A549 (cell line): Measurements from ENCODE around the gene WASHC3. TPM values are rescaled to one million over a fixed set of nuclear protein-coding genes. Genes with fewer than 3 reads are reported as not detected.

Source experiments
- ATAC-seq, 2 experiments: fragments of 200-7000 bp in 1 of 2; fragments of >200 bp in 1 of 2; cut with Nextera tagmentation in 1 of 2; cut with Tn5 transposase in 1 of 2; 3 replicates each; pipeline versions ENCODE4 v1.8.0 to v1.9.1; 2018 to 2020; ENCODE audit warnings: mild to moderate bottlenecking in 1 of 2, moderate library complexity in 1 of 2
- CTCF ChIA-PET: fragments of 300-600 bp; sonication (Branson Sonifier 250); formaldehyde crosslinking; extraction: SDS; loops from one replicate; lab custom pipeline; 2021; ENCODE audit warnings: antibody characterized with exemption, inconsistent platforms; lab: Yijun Ruan, JAX
- POLR2A ChIA-PET: fragments of 350-600 bp; formaldehyde crosslinking; extraction: SDS; loops from one replicate; lab custom pipeline; 2021; ENCODE audit warnings: antibody characterized with exemption, inconsistent platforms; lab: Yijun Ruan, JAX
- DNase-seq, 2 experiments: peaks; one replicate each; pipeline versions ENCODE4 v3.0.0 to v3.0.0-alpha.2; 2011 to 2016; ENCODE audit warnings: low read depth in 1 of 2, low spot score in 1 of 2
- FAIRE-seq: peaks from 2 replicates; lab custom pipeline; 2011; peaks lifted over from hg19 to GRCh38; lab: Jason Lieb, UNC
- H3K27ac ChIP-seq, 2 experiments: fragments of >200 bp; sonication (Bioruptor Twin); formaldehyde crosslinking; 3 replicates each; pipeline ENCODE4 v1.5.1; 2016 to 2017
- H3K4me1 ChIP-seq: fragments of >200 bp; sonication (Bioruptor Twin); formaldehyde crosslinking; 3 replicates; pipeline ENCODE4 v1.6.1; 2016
- H3K4me2 ChIP-seq: fragments of >200 bp; sonication (Bioruptor Twin); formaldehyde crosslinking; 3 replicates; pipeline ENCODE4 v1.6.1; 2016
- H3K4me3 ChIP-seq: fragments of >200 bp; sonication (Bioruptor Twin); formaldehyde crosslinking; 3 replicates; pipeline ENCODE4 v1.5.1; 2016
- H3K9me3 ChIP-seq: fragments of >200 bp; sonication (Bioruptor Twin); formaldehyde crosslinking; 3 replicates; pipeline ENCODE4 v1.6.1; 2016
- CEBPB ChIP-seq, 2 experiments: fragments of >200 bp in 1 of 2; sonication (Bioruptor Twin) in 1 of 2; formaldehyde crosslinking in 1 of 2; IDR thresholded peaks; 2 replicates each; pipeline ENCODE4 v1.6.1; 2012 to 2016
- EHF ChIP-seq: fragments of 250-450 bp; sonication (Bioruptor Pico); IDR thresholded peaks from 2 replicates; pipeline ENCODE4 v1.5.0; 2020; ENCODE audit warnings: mild to moderate bottlenecking
- EHMT2 ChIP-seq: fragments of 200-600 bp; sonication (generic); IDR thresholded peaks from 2 replicates; pipeline ENCODE4 v1.6.1; 2016; ENCODE audit warnings: antibody characterized with exemption, low read depth, mild to moderate bottlenecking, moderate library complexity
- ESRRA ChIP-seq: fragments of 150-350 bp; IDR thresholded peaks from 2 replicates; pipeline ENCODE4 v1.6.1; 2014; ENCODE audit warnings: mild to moderate bottlenecking, low read length, borderline replicate concordance
- FOSB ChIP-seq: fragments of 250-450 bp; sonication (Bioruptor Pico); IDR thresholded peaks from 2 replicates; pipeline ENCODE4 v1.5.0; 2020; ENCODE audit warnings: mild to moderate bottlenecking, moderate library complexity
- FOSL2 ChIP-seq, 2 experiments: fragments of 450-650 bp in 1 of 2; fragments of >200 bp in 1 of 2; sonication (Bioruptor Twin) in 1 of 2; formaldehyde crosslinking; IDR thresholded peaks; 2 replicates each; pipeline versions ENCODE4 v1.5.0 to v1.6.1; 2016 to 2020; ENCODE audit warnings: mild to moderate bottlenecking in 1 of 2, moderate library complexity in 1 of 2
- HDAC2 ChIP-seq: fragments of 200-600 bp; sonication (generic); IDR thresholded peaks from 2 replicates; pipeline ENCODE4 v1.6.1; 2016
- HEYL ChIP-seq: fragments of 250-450 bp; sonication (Bioruptor Pico); IDR thresholded peaks from 2 replicates; pipeline ENCODE4 v1.8.0; 2021; ENCODE audit warnings: mild to moderate bottlenecking, moderate library complexity
- JUN ChIP-seq, 2 experiments: fragments of >200 bp; sonication (Bioruptor Twin); formaldehyde crosslinking; IDR thresholded peaks; 2 replicates in 1 of 2; 3 replicates in 1 of 2; pipeline ENCODE4 v1.6.1; 2016 to 2017
- KDM1A ChIP-seq: fragments of 200-600 bp; sonication (generic); IDR thresholded peaks from 2 replicates; pipeline ENCODE4 v1.6.1; 2016; ENCODE audit warnings: low read depth, mild to moderate bottlenecking
- KDM5A ChIP-seq: fragments of 200-600 bp; sonication (generic); IDR thresholded peaks from 2 replicates; pipeline ENCODE4 v1.6.1; 2016; ENCODE audit warnings: antibody characterized with exemption, mild to moderate bottlenecking
- MAFK ChIP-seq: fragments of 450-650 bp; IDR thresholded peaks from 2 replicates; pipeline ENCODE4 v1.6.1; 2014; ENCODE audit not compliant: partially characterized antibody
- MYC ChIP-seq: IDR thresholded peaks from 2 replicates; pipeline ENCODE4 v1.6.1; 2012; ENCODE audit warnings: mild to moderate bottlenecking, inconsistent platforms, low read length, improper control_type of control experiment, borderline replicate concordance
- NFE2L2 ChIP-seq: fragments of 150-350 bp; conservative IDR thresholded peaks from 2 replicates; pipeline ENCODE4 v1.6.1; 2014; ENCODE audit warnings: low read length
- PHF8 ChIP-seq: fragments of 200-600 bp; sonication (generic); IDR thresholded peaks from 2 replicates; pipeline ENCODE4 v1.6.1; 2016; ENCODE audit warnings: low read depth, mild to moderate bottlenecking, antibody characterized with exemption, moderate library complexity, borderline replicate concordance
- POLR2A ChIP-seq: IDR thresholded peaks from 2 replicates; pipeline ENCODE4 v1.6.1; 2012; ENCODE audit warnings: mild to moderate bottlenecking, low read length
- RAD21 ChIP-seq, 2 experiments: fragments of >200 bp in 1 of 2; sonication (Bioruptor Twin) in 1 of 2; formaldehyde crosslinking in 1 of 2; IDR thresholded peaks in 1 of 2; conservative IDR thresholded peaks in 1 of 2; 2 replicates in 1 of 2; 3 replicates in 1 of 2; pipeline ENCODE4 v1.6.1; 2012 to 2018; ENCODE audit warnings: inconsistent platforms in 1 of 2
- RARB ChIP-seq: fragments of 250-450 bp; sonication (Bioruptor Pico); IDR thresholded peaks from 2 replicates; pipeline ENCODE4 v1.8.0; 2021; ENCODE audit warnings: mild to moderate bottlenecking, moderate library complexity
- RCOR1 ChIP-seq: fragments of 150-350 bp; IDR thresholded peaks from 2 replicates; pipeline ENCODE4 v1.6.1; 2014; ENCODE audit warnings: antibody characterized with exemption, low read length, low read depth
- RFX5 ChIP-seq: fragments of 450-650 bp; IDR thresholded peaks from 2 replicates; pipeline ENCODE4 v1.7.1; 2014; ENCODE audit warnings: antibody characterized with exemption, mild to moderate bottlenecking, moderate library complexity
- SMC3 ChIP-seq: fragments of >200 bp; sonication (Bioruptor Twin); formaldehyde crosslinking; IDR thresholded peaks from 3 replicates; pipeline ENCODE4 v1.6.1; 2018; ENCODE audit warnings: inconsistent platforms
- TP53 ChIP-seq: fragments of 250-450 bp; sonication (Bioruptor Pico); IDR thresholded peaks from 2 replicates; pipeline ENCODE4 v1.5.0; 2021; ENCODE audit warnings: mild to moderate bottlenecking, moderate library complexity
- ZC3H11A ChIP-seq: fragments of 450-650 bp; IDR thresholded peaks from 2 replicates; pipeline ENCODE4 v1.6.1; 2014; ENCODE audit warnings: antibody characterized with exemption, mild to moderate bottlenecking
- ZNF302 ChIP-seq: fragments of 250-450 bp; sonication (Bioruptor Pico); IDR thresholded peaks from 2 replicates; pipeline ENCODE4 v1.9.0; 2021; ENCODE audit warnings: inconsistent platforms, mild to moderate bottlenecking, moderate library complexity
- WGBS: methylation state at CpG from one replicate; pipeline ENCODE4 v1.1.6; 2017; ENCODE audit errors: missing lambda C conversion rate; 5-methylcytosine and 5-hydroxymethylcytosine counted together
- polyA minus RNA-seq: library from RNA; depleted of rRNA, polyadenylated mRNA; stranded (reverse); fragments of >200 nt; gene quantifications from 2 replicates; pipeline ENCODE4 v1.2.3, GENCODE V29; 2011; rRNA and poly(A)+ RNA removed
- polyA plus RNA-seq, 4 experiments: library from polyadenylated mRNA; depleted of rRNA in 3 of 4; stranded (reverse); fragments of >200 nt; fragmentation: RNase III in 1 of 4; extraction: RNeasy Plus Mini Kit Qiagen cat#74134 plus additional on column Dnase treatment in 1 of 4; gene quantifications; 2 replicates in 3 of 4; 3 replicates in 1 of 4; pipeline ENCODE4 v1.2.3, GENCODE V29; 2011 to 2017
- TF ChIP-seq, protein P1 (sequence below): fragments of 250-450 bp; sonication (Bioruptor Pico); IDR thresholded peaks from 2 replicates; pipeline ENCODE4 v1.5.0; 2021; ENCODE audit warnings: mild to moderate bottlenecking, moderate library complexity, borderline replicate concordance
- TF ChIP-seq, protein P2 (sequence below): fragments of >200 bp; sonication (Bioruptor Twin); formaldehyde crosslinking; IDR thresholded peaks from 3 replicates; pipeline ENCODE4 v1.6.1; 2016
- TF ChIP-seq, protein P3 (sequence below): fragments of >200 bp; sonication (Bioruptor Twin); formaldehyde crosslinking; IDR thresholded peaks from 2 replicates; pipeline ENCODE4 v1.6.1; 2016

WASHC3 gene, protein sequence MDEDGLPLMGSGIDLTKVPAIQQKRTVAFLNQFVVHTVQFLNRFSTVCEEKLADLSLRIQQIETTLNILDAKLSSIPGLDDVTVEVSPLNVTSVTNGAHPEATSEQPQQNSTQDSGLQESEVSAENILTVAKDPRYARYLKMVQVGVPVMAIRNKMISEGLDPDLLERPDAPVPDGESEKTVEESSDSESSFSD
- 54.9 and 63.3 TPM in 2 replicates for polyA plus RNA-seq (2011; rRNA removed)
- polyA plus RNA-seq (2012; cell fraction: cytosol; rRNA removed): 22.5 and 22.8 TPM in 2 replicates
- 5.9 and 6.5 TPM in 2 replicates for polyA plus RNA-seq (2012; cell fraction: nucleus; rRNA removed)
- 36.2 to 39.1 TPM (median 38.1 TPM) in 3 replicates for polyA plus RNA-seq (2017; fragmentation: RNase III; extraction: RNeasy Plus Mini Kit Qiagen cat#74134 plus additional on column Dnase treatment)
- polyA minus RNA-seq: 14.5 and 18.1 TPM in 2 replicates

DNA sequence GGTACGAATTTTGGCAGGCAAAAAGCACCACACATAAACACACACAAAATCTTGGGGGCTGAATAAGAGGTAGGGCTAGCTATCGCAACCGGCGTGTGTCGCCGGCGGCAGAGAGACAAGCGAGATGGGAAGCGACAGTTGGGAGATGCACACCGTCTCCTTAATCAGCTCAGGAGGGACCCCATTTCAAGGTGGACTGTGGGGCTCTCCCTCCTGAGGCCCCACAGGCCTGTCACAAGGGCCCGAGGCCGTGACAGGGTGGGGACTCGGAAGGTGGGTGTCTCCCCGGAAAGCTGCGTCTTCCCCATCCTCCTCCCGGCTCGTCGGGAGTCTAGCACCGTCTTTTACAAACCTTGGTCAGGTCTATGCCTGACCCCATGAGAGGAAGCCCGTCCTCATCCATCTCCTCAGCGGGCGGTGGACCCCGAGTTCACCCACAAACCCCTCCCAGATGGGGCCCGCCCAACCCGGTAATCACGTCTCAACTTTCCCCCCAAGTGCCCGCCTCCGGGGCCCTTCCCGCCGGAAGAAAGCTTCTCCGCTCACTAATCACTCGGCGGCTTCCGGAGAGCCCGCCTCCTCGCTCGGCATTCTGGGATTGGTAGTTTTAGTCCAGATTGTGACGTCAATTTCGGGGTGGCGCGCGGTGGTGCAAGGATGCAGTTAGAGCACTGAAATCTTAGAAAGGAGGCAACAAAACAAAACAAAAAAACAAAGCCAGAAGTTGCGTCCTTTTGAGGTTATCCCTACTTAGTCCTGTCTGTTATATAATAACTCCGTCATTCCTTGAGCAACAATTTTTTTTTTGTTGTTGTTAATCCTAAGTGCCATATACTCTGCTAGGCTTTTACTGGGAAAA is at the start of gene WASHC3:
Gene WASHC3 (minus strand): TSS at position 432 of the 859 bp plus-strand sequence. CDS start 29 bp downstream, at position 403.
- peaks cover 5% of the 10 kb centered on the region; the same call in 1 of the 3 replicates for H3K4me1 ChIP-seq
- CTCF ChIA-PET: interaction anchor here (0.6 to 1.6 kb wide), 5 partner anchors 10 to 709 kb away, joined by 3 to 7 read pairs (median 4); no protein-coding TSS in a partner anchor
- peak; percentile 80 to 91 for DNase-seq
- ATAC-seq: peak; percentile 98 to 99
- FAIRE-seq: no peak
- H3K27ac ChIP-seq: peak within 1 kb of the TSS; percentile 78 to 87
- peak within 1 kb of the TSS; percentile 64 for H3K4me3 ChIP-seq
- peak; percentile 41; the same call in 1 of the 2 replicates for TF ChIP-seq RFX5
- TF ChIP-seq POLR2A: peak; percentile 67
- TF ChIP-seq, protein P1, sequence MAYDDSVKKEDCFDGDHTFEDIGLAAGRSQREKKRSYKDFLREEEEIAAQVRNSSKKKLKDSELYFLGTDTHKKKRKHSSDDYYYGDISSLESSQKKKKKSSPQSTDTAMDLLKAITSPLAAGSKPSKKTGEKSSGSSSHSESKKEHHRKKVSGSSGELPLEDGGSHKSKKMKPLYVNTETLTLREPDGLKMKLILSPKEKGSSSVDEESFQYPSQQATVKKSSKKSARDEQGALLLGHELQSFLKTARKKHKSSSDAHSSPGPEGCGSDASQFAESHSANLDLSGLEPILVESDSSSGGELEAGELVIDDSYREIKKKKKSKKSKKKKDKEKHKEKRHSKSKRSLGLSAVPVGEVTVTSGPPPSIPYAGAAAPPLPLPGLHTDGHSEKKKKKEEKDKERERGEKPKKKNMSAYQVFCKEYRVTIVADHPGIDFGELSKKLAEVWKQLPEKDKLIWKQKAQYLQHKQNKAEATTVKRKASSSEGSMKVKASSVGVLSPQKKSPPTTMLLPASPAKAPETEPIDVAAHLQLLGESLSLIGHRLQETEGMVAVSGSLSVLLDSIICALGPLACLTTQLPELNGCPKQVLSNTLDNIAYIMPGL (CRISPR knock-in tag): no peak
- no peak for TF ChIP-seq KDM5A
- TF ChIP-seq, protein P2, sequence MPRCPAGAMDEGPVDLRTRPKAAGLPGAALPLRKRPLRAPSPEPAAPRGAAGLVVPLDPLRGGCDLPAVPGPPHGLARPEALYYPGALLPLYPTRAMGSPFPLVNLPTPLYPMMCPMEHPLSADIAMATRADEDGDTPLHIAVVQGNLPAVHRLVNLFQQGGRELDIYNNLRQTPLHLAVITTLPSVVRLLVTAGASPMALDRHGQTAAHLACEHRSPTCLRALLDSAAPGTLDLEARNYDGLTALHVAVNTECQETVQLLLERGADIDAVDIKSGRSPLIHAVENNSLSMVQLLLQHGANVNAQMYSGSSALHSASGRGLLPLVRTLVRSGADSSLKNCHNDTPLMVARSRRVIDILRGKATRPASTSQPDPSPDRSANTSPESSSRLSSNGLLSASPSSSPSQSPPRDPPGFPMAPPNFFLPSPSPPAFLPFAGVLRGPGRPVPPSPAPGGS: peak; percentile 36; the same call in 1 of the 3 replicates
- TF ChIP-seq ZC3H11A: no peak
- TF ChIP-seq, protein P3, sequence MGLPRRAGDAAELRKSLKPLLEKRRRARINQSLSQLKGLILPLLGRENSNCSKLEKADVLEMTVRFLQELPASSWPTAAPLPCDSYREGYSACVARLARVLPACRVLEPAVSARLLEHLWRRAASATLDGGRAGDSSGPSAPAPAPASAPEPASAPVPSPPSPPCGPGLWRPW: no peak
- TF ChIP-seq PHF8: peak; percentile 68
- peak in 1 of 2 experiments; percentile 26; a peak in 1 of 5 replicates for TF ChIP-seq JUN (IDR thresholded peaks at IDR 0.05)
- POLR2A ChIA-PET: interaction anchor here (1.0 to 1.3 kb wide), 2 partner anchors 8 to 35 kb away, joined by 3 to 4 read pairs; no protein-coding TSS in a partner anchor
- H3K9me3 ChIP-seq: no peaks in the 10 kb centered on the region
- H3K4me2 ChIP-seq: peak within 1 kb of the TSS; percentile 90
- 1% methylated on average over 42 of the region's 44 CpGs for WGBS

DNA sequence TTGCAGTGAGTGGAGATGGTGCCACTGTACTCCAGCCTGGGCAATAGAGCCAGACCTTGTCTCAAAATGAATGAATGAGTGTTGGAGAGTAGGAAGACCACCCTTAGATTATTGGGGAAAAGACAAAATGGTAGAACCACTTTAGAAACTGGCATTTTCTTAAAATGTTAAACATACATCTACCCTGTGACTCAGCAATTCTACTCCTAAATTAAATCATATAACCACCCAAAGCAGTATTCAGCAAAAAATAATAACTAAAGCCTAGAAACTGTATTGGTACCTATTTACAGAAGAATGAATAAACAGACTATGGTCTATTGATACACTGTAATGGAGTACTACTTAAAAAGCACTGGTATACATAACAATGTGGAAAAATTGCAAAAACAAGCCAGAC is 49.0 kb upstream of the WASHC3 start:
- Histone ChIP-seq H3K4me1 (no peaks in the 10 kb centered on the region), H3K27ac (peak overlapping the region in 1 of 2 experiments; percentile 43; a peak in 2 of 6 replicates), H3K4me3 (no peak overlapping the region), H3K9me3 (peaks cover 8% of the 10 kb centered on the region), H3K4me2 (no peak overlapping the region)
- ChIA-PET POLR2A (no interaction called here), CTCF (interaction anchor here (1.0 to 1.1 kb wide), 2 partner anchors 630 to 708 kb away, joined by 3 to 4 read pairs; no protein-coding TSS in a partner anchor)
- FAIRE-seq (no peak), DNase-seq (no peak), ATAC-seq (no peak)
- TF ChIP-seq MAFK (peak; percentile 67), EHF (CRISPR knock-in tag) (no peak), JUN (IDR thresholded peaks at IDR 0.05) (no peak), MYC (no peak), TP53 (CRISPR knock-in tag) (no peak), KDM1A (no peak), FOSB (CRISPR knock-in tag) (no peak), NFE2L2 (peak; percentile 75)

DNA sequence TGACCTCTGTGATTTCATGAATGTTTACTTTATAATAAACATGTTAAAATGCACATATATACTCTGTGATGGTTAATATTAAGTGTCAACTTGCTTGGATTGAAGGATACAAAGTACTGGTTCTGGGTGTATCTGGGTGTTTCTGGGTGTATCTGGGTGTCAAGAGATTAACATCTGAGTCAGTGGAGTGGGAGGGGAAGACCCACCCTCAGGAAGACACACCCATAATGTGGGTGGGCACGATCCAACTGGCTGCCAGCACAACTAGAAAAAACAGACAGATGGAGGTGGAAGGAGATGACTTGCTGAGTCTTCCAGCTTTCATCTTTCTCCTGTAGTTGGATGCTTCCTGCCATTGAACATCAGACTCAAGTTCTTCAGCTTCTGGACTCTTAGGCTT is 46.2 kb upstream of the WASHC3 start:
- ATAC-seq: no peak
- Histone ChIP-seq H3K27ac (no peak overlapping the region), H3K4me2 (no peak overlapping the region), H3K4me1 (no peaks in the 10 kb centered on the region), H3K4me3 (no peak overlapping the region), H3K9me3 (peaks cover 8% of the 10 kb centered on the region)
- ChIA-PET CTCF (no interaction called here), POLR2A (interaction anchor here (1.6 kb wide), 1 partner anchor 12 kb away, joined by 4 read pairs; the partner anchor contains the start of genes NUP37 and PARPBP)
- no peak for DNase-seq
- WGBS: 88% methylated on average over 1 of the region's 1 CpG
- FAIRE-seq: no peak
- TF ChIP-seq RARB (CRISPR knock-in tag) (no peak), CEBPB (IDR thresholded peaks at IDR 0.05) (no peak), EHMT2 (no peak), ESRRA (no peak), SMC3 (no peak), HDAC2 (no peak), HEYL (no peak), PHF8 (no peak), RCOR1 (no peak), ZNF302 (CRISPR knock-in tag) (no peak), RAD21 (conservative IDR thresholded peaks at IDR 0.05 in 1 of 2, IDR thresholded peaks at IDR 0.05 in 1 of 2) (no peak), FOSL2 (IDR thresholded peaks at IDR 0.05) (no peak), FOSL2 (CRISPR knock-in tag; IDR thresholded peaks at IDR 0.05) (no peak), TP53 (CRISPR knock-in tag) (no peak)
- TF ChIP-seq, protein P2: no peak
